NCI-H2081 (cell line): ENCODE measurements around the gene RILPL1.
"Not testable (repeated sequence)": the region's sequence is repeated elsewhere in the genome, so short reads cannot be mapped to it uniquely, and the experiment has no call there.

Source experiments
- DNase-seq, 2 experiments: peaks; one replicate each; lab custom pipeline; 2025; lab: John Stamatoyannopoulos, UW

Gene RILPL1

GRCh38 chr12:123468786-123469185 lies 64.7 kb downstream of the RILPL1 start:
- no peak for DNase-seq

GRCh38 chr12:123465084-123465483 lies 68.4 kb downstream of the RILPL1 start:
- DNase-seq: no peak

- DNase-seq: not testable (repeated sequence)
These were observed 70.3 kb downstream of the RILPL1 start for GRCh38 chr12:123463174-123463573.

- peak; percentile 64 to 81 for DNase-seq
These were observed 75.3 kb downstream of the RILPL1 start, which contains the start of gene SNRNP35 for GRCh38 chr12:123457980-123458779. SNRNP35 (plus strand) TSS chr12:123458139; CDS start chr12:123465541, 7,402 bp downstream.

GRCh38 chr12:123453165-123453564 lies 80.4 kb downstream of the RILPL1 start:
- DNase-seq: no peak

- DNase-seq: not testable (repeated sequence)
These were observed 81.3 kb downstream of the RILPL1 start for GRCh38 chr12:123452276-123452550.

- no peak for DNase-seq
These were observed 82.9 kb downstream of the RILPL1 start for GRCh38 chr12:123450636-123451035.

- DNase-seq: no peak
These were observed 83.7 kb downstream of the RILPL1 start for GRCh38 chr12:123449856-123450255.

- DNase-seq: no peak
These were observed 84.2 kb downstream of the RILPL1 start for GRCh38 chr12:123449249-123449733.

- DNase-seq: no peak
These were observed 87.2 kb downstream of the RILPL1 start for GRCh38 chr12:123446333-123446713.

- no peak for DNase-seq
These were observed 87.9 kb downstream of the RILPL1 start for GRCh38 chr12:123445388-123446332.

- DNase-seq: no peak
These were observed 89.2 kb downstream of the RILPL1 start for GRCh38 chr12:123444092-123445026.

GRCh38 chr12:123442774-123443173 lies 90.7 kb downstream of the RILPL1 start:
- DNase-seq: no peak

- DNase-seq: no peak
These were observed 91.9 kb downstream of the RILPL1 start for GRCh38 chr12:123441523-123442164.

GRCh38 chr12:123436017-123436964 lies 97.2 kb downstream of the RILPL1 start, which contains the start of gene RILPL2:
RILPL2 (minus strand) TSS chr12:123436684; CDS start chr12:123436420, 264 bp downstream.
- DNase-seq: peak; percentile 41 to 66

- DNase-seq: no peak
These were observed 97.9 kb downstream of the RILPL1 start for GRCh38 chr12:123435636-123436016.

GRCh38 chr12:123433615-123434014 lies 99.9 kb downstream of the RILPL1 start:
- no peak for DNase-seq

GRCh38 chr12:123431951-123432817 lies 101.3 kb downstream of the RILPL1 start:
- DNase-seq: not testable (repeated sequence)

GRCh38 chr12:123429101-123429500 lies 104.4 kb downstream of the RILPL1 start:
- DNase-seq: not testable (repeated sequence)
